Natural killer cell (primary cell): ENCODE data around the gene POLRMT. TPM values are rescaled to one million over a fixed set of nuclear protein-coding genes. Genes with fewer than 3 reads are reported as not detected.

Experiments
- ATAC-seq, 3 donors: fragments of 150-1000 bp in 2 of 3; fragments of 200-7000 bp in 1 of 3; cut with Tn5 transposase; 1 replicate in 1 of 3; 2 replicates in 2 of 3; pipeline ENCODE4 v1.10.0; 2021; ENCODE audit warnings: mild to moderate bottlenecking in 2 of 3, moderate library complexity in 2 of 3
- DNase-seq, 2 donors: peaks; one replicate each; pipeline versions ENCODE4 v3.0.0 to v3.0.0-alpha.2; 2013 to 2021; ENCODE audit warnings: mixed read lengths in 1 of 2
- H3K27ac ChIP-seq: one replicate; pipeline ENCODE4 v1.5.1; 2013; ENCODE audit warnings: mild to moderate bottlenecking, low read length
- H3K27me3 ChIP-seq: one replicate; pipeline ENCODE4 v1.6.1; 2013; ENCODE audit warnings: low read length; ENCODE audit not compliant: control insufficient read depth, insufficient read depth
- H3K36me3 ChIP-seq: one replicate; pipeline ENCODE4 v1.6.1; 2013; ENCODE audit warnings: low read length; ENCODE audit not compliant: control insufficient read depth, insufficient read depth
- H3K4me1 ChIP-seq: one replicate; pipeline ENCODE4 v1.6.1; 2013; ENCODE audit warnings: low read length; ENCODE audit not compliant: control insufficient read depth, insufficient read depth
- H3K4me3 ChIP-seq: one replicate; pipeline ENCODE4 v1.5.1; 2013; ENCODE audit warnings: low read length
- H3K9me3 ChIP-seq: one replicate; pipeline ENCODE4 v1.6.1; 2013; ENCODE audit warnings: low read length; ENCODE audit not compliant: control insufficient read depth, insufficient read depth
- H3K27ac Mint-ChIP-seq, 2 donors: one replicate each; pipeline ENCODE4 v1.8.0; 2022; ENCODE audit warnings: mild to moderate bottlenecking in 2 of 2, mixed read lengths in 2 of 2, moderate library complexity in 1 of 2
- H3K27me3 Mint-ChIP-seq, 2 donors: one replicate each; pipeline ENCODE4 v1.8.0; 2022; ENCODE audit warnings: low read depth in 2 of 2, mixed read lengths in 2 of 2
- H3K36me3 Mint-ChIP-seq: one replicate; pipeline ENCODE4 v1.8.0; 2022; ENCODE audit warnings: mixed read lengths
- H3K4me1 Mint-ChIP-seq, 2 donors: one replicate each; pipeline ENCODE4 v1.8.0; 2022; ENCODE audit warnings: mixed read lengths in 2 of 2
- H3K4me3 Mint-ChIP-seq: one replicate; pipeline ENCODE4 v1.8.0; 2022; ENCODE audit warnings: mild to moderate bottlenecking, moderate library complexity, mixed read lengths
- H3K9me3 Mint-ChIP-seq, 2 donors: one replicate each; pipeline ENCODE4 v1.8.0; 2022; ENCODE audit warnings: mixed read lengths in 2 of 2
- CTCF ChIP-seq: fragments of 200-600 bp; IDR thresholded peaks from one replicate; pipeline ENCODE4 v1.8.0; 2022; ENCODE audit warnings: antibody characterized with exemption
- WGBS: methylation state at CpG from one replicate; pipeline ENCODE4 v1.1.7; 2013; ENCODE audit warnings: missing lambda C conversion rate; ENCODE audit not compliant: insufficient coverage; 5-methylcytosine and 5-hydroxymethylcytosine counted together
- intact Hi-C: fragments of 100-400 bp; cut with micrococcal nuclease; formaldehyde crosslinking; loops from one replicate; pipeline ENCODE4 v1.14.2; 2022
- total RNA-seq, 4 donors: library from RNA; stranded (reverse); fragments of 120-200 nt in 1 of 4; gene quantifications; one replicate each; pipeline versions ENCODE4 v1.2.3 to v1.2.4, GENCODE V29; 2013 to 2022

Gene POLRMT
- total RNA-seq, 3 donors from 2014 or later (not counting 1 experiment from before 2014, with no cell fraction given), result 57.2 to 58.5 (median 57.6) TPM

- H3K9me3 Mint-ChIP-seq, result no peaks in the 10 kb centered on the region
- intact Hi-C loops, result loop anchor here (5.0 kb wide), 2 partner anchors 43 to 87 kb away; partner anchors contain the start of genes CDC34 and RNF126
- H3K27ac Mint-ChIP-seq, result peak overlapping the region in 1 of 2 donors; percentile 88
- no peak overlapping the region for H3K4me3 ChIP-seq
- ATAC-seq (no peak), DNase-seq (peak in 1 of 2 donors; percentile 18)
- H3K36me3 Mint-ChIP-seq, result no peaks in the 10 kb centered on the region
- H3K4me1 ChIP-seq, result peaks cover 59% of the 10 kb centered on the region
- H3K4me1 Mint-ChIP-seq, result peaks cover 28 to 63% of the 10 kb centered on the region in 2 donors
- WGBS, result 47% methylated on average over 32 of the region's 32 CpGs
- peaks cover 9% of the 10 kb centered on the region for H3K36me3 ChIP-seq
- H3K4me3 Mint-ChIP-seq, result peak overlapping the region; percentile 84
- no peaks in the 10 kb centered on the region for H3K27me3 Mint-ChIP-seq
- no peak overlapping the region for H3K27ac ChIP-seq
- TF ChIP-seq CTCF, result no peak
- H3K27me3 ChIP-seq, result no peaks in the 10 kb centered on the region
- H3K9me3 ChIP-seq, result no peaks in the 10 kb centered on the region
These were observed 58.4 kb downstream of the POLRMT start for GRCh38 chr19:574658-575526.

GRCh38 chr19:573519-573825 lies 59.9 kb downstream of the POLRMT start:
- H3K4me1 ChIP-seq, result peaks cover 59% of the 10 kb centered on the region

GRCh38 chr19:572743-573518 lies 60.4 kb downstream of the POLRMT start:
- Mint-ChIP-seq H3K27me3 (no peaks in the 10 kb centered on the region), H3K9me3 (no peaks in the 10 kb centered on the region), H3K27ac (peak overlapping the region; percentile 88 to 92), H3K4me3 (peak overlapping the region; percentile 97), H3K36me3 (no peaks in the 10 kb centered on the region), H3K4me1 (peaks cover 31 to 58% of the 10 kb centered on the region in 2 donors)
- no peak for TF ChIP-seq CTCF
- Histone ChIP-seq H3K27me3 (no peaks in the 10 kb centered on the region), H3K36me3 (peaks cover 6% of the 10 kb centered on the region), H3K4me1 (peaks cover 59% of the 10 kb centered on the region), H3K9me3 (no peaks in the 10 kb centered on the region), H3K4me3 (peak overlapping the region; percentile 84), H3K27ac (peak overlapping the region; percentile 71)
- under 1% methylated on average over 55 of the region's 55 CpGs for WGBS
- peak in 1 of 2 donors; percentile 28 for DNase-seq
- intact Hi-C loops, result loop anchor here (5.0 kb wide), 2 partner anchors 41 to 89 kb away; partner anchors contain the start of genes CDC34 and RNF126
- ATAC-seq, result no peak

More at GRCh38 chr19:573519-573825, 59.9 kb downstream of the POLRMT start:
- no peak for TF ChIP-seq CTCF
- WGBS, result 4% methylated on average over 15 of the region's 15 CpGs
- no peaks in the 10 kb centered on the region for H3K27me3 ChIP-seq
- Mint-ChIP-seq H3K27ac (peak overlapping the region; percentile 77 to 88), H3K4me3 (peak overlapping the region; percentile 84), H3K27me3 (no peaks in the 10 kb centered on the region), H3K4me1 (peaks cover 31 to 63% of the 10 kb centered on the region in 2 donors), H3K9me3 (no peaks in the 10 kb centered on the region), H3K36me3 (no peaks in the 10 kb centered on the region)
- no peak overlapping the region for H3K27ac ChIP-seq
- intact Hi-C loops, result loop anchor here (5.0 kb wide), 2 partner anchors 41 to 89 kb away; partner anchors contain the start of genes CDC34 and RNF126
- ATAC-seq (no peak), DNase-seq (peak in 1 of 2 donors; percentile 43)
- peak overlapping the region; percentile 84 for H3K4me3 ChIP-seq
- H3K36me3 ChIP-seq, result peaks cover 6% of the 10 kb centered on the region
- no peaks in the 10 kb centered on the region for H3K9me3 ChIP-seq
